Spinal cord (tissue), 10 donors: ENCODE results near the gene DGAT2. TPM values are rescaled to one million over a fixed set of nuclear protein-coding genes. Genes with fewer than 3 reads are reported as not detected.

Experiments
- DNase-seq, 6 donors: peaks; one replicate each; pipeline versions ENCODE4 v3.0.0 to v3.0.0-alpha.2; 2013 to 2015; ENCODE audit warnings: low spot score in 6 of 6, low read depth in 4 of 6
- H3K27ac ChIP-seq: one replicate; pipeline ENCODE4 v1.5.1; 2013; ENCODE audit warnings: low read depth, low read length, control low read depth
- H3K27me3 ChIP-seq: one replicate; pipeline ENCODE4 v1.6.1; 2013; ENCODE audit warnings: low read length; ENCODE audit not compliant: control insufficient read depth, insufficient read depth
- H3K36me3 ChIP-seq: one replicate; pipeline ENCODE4 v1.6.1; 2013; ENCODE audit warnings: low read length; ENCODE audit not compliant: control insufficient read depth, insufficient read depth
- H3K4me1 ChIP-seq: one replicate; pipeline ENCODE4 v1.6.1; 2013; ENCODE audit warnings: low read length; ENCODE audit not compliant: control insufficient read depth, insufficient read depth
- H3K4me3 ChIP-seq: one replicate; pipeline ENCODE4 v1.5.1; 2013; ENCODE audit warnings: low read depth, low read length, control low read depth
- H3K9me3 ChIP-seq: one replicate; pipeline ENCODE4 v1.6.1; 2013; ENCODE audit warnings: low read length; ENCODE audit not compliant: control insufficient read depth, insufficient read depth
- WGBS: methylation state at CpG from one replicate; pipeline ENCODE4 v1.1.5; 2013; ENCODE audit warnings: missing lambda C conversion rate; ENCODE audit not compliant: insufficient coverage; 5-methylcytosine and 5-hydroxymethylcytosine counted together
- polyA plus RNA-seq, 2 donors: library from polyadenylated mRNA; unstranded; fragments of 120-200 nt; gene quantifications; one replicate each; pipeline ENCODE4 v1.2.1, GENCODE V29; 2013; ENCODE audit not compliant: insufficient read length in 2 of 2
- small RNA-seq: library from RNA; depleted of rRNA; stranded (forward); fragments of <200 nt; gene quantifications from one replicate; pipeline ENCODE3, GENCODE V24; 2014; ENCODE audit warnings: low replicate concordance
- total RNA-seq, 2 donors: library from RNA; depleted of rRNA in 1 of 2; stranded (reverse); fragments of 120-200 nt in 1 of 2; fragments of >200 nt in 1 of 2; gene quantifications; one replicate each; pipeline versions ENCODE4 v1.2.3 to v1.2.4, GENCODE V29; 2013 to 2014
- donor health status: healthy.

DGAT2 gene
- total and polyA plus RNA-seq, 4 donors, result 5.1 to 6.4 (median 5.5) TPM

DNA sequence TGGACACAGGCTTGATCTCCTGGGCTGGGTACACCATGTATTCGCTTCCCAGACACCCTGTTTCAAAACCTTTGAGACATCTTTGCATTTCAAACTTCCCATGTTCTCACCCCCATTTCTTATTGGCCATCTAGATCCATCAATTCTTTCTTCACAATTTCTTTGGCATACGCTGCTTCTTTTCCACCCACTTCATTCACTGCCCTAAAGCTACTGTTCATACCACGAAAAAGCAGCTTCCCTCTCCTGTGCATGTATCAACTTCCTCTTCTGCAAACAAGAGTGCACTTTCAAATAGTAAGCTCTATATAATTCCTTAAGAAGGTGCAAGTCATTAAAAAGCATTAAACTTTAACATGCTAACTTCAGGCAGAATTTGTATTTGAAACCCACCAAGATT lies 67.8 kb downstream of the DGAT2 start:
- 81% methylated on average over 3 of the region's 3 CpGs for WGBS
- Histone ChIP-seq H3K4me1 (no peaks in the 10 kb centered on the region), H3K27me3 (no peaks in the 10 kb centered on the region), H3K27ac (no peak overlapping the region), H3K36me3 (no peaks in the 10 kb centered on the region), H3K4me3 (no peak overlapping the region), H3K9me3 (no peaks in the 10 kb centered on the region)
- no peak for DNase-seq

DNA sequence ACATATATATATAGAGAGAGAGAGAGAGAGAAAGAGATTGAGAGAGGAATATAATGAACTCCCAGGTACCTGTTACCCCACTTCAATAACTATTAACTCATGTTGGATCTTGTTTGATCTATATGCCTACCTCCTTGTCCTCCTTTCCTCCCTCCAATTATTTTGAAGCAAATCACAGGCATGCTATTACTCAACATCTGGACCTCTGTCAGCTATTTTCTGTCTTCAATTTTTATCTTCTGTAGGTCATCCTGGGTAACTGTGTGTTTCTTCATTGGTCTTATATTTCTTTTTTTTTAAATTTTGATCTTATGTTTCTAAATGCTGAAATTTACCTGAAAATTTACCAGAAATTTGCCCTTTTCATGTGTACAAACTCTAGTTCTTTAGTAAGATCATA lies 71.3 kb downstream of the DGAT2 start:
- Histone ChIP-seq H3K4me3 (no peak overlapping the region), H3K36me3 (no peaks in the 10 kb centered on the region), H3K27ac (no peak overlapping the region), H3K9me3 (no peaks in the 10 kb centered on the region), H3K4me1 (no peaks in the 10 kb centered on the region), H3K27me3 (no peaks in the 10 kb centered on the region)
- DNase-seq, result no peak

DNA sequence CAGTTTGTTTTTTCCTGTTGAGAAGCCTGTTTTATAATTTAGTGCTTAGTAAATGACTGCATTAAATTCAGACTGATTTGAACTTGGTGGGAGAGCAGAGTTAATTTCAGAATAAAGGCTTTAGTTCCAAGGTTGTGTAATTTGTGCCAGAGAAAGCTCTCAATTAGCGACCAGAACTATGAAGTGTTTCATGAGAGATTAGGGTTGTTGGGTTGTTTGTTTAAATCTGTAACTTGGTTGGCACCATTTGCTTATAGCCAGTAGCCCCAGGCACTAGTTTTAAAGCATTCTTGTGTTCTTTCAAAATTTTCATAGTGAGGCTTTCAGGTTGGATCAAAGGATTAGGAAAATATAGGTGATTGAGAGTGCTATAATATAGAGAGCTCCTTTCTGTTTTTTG lies 71.9 kb downstream of the DGAT2 start:
- H3K27me3 ChIP-seq, result no peaks in the 10 kb centered on the region
- WGBS, result 11% methylated on average over 1 of the region's 1 CpG
- no peaks in the 10 kb centered on the region for H3K36me3 ChIP-seq
- H3K4me1 ChIP-seq, result no peaks in the 10 kb centered on the region
- peak in 1 of 6 donors; percentile 1 for DNase-seq
- H3K9me3 ChIP-seq, result no peaks in the 10 kb centered on the region
- H3K4me3 ChIP-seq, result no peak overlapping the region
- no peak overlapping the region for H3K27ac ChIP-seq

DNA sequence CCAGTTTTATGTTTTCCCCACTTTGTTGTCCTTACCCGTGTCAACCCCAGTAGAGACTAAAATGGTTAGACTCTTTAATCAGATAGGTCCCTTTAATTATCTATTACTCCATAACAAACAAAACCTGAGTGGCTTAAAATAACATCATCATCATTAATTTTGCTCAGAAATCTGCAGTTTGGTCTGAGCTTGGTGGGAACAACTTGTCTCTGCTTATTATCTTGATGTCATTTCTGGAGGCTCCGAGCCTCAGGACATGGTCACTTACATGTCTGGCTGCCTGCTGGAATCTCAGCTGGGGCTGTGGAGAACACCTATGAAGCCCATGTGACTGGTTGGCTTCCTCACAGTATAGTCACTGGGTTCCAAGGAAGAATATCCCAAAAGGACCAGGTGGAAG lies 73.2 kb downstream of the DGAT2 start:
- Histone ChIP-seq H3K4me1 (no peaks in the 10 kb centered on the region), H3K27me3 (no peaks in the 10 kb centered on the region), H3K4me3 (no peak overlapping the region), H3K27ac (no peak overlapping the region), H3K36me3 (no peaks in the 10 kb centered on the region), H3K9me3 (no peaks in the 10 kb centered on the region)
- no peak for DNase-seq
- WGBS, result 82% methylated on average over 1 of the region's 2 CpGs

DNA sequence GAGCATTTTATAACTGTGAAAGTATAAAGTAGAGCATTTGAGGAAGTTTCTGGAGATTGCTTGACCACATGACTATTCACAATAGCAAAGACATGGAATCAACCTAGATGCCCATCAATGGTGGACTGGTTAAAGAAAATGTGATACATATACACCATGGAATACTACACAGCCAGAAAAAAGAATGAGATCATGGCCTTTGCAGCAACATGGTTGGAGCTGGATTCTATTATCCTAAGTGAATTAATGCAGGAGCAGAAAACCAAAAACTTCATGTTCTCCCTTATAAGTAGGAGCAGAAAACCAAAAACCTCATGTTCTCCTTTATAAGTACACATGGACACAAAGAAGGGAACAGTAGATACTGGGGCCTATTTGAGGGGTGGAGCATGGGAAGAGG lies 76.7 kb downstream of the DGAT2 start:
- Histone ChIP-seq H3K4me1 (no peaks in the 10 kb centered on the region), H3K9me3 (no peaks in the 10 kb centered on the region), H3K36me3 (no peaks in the 10 kb centered on the region), H3K4me3 (no peak overlapping the region), H3K27me3 (no peaks in the 10 kb centered on the region), H3K27ac (no peak overlapping the region)
- DNase-seq, result no peak

DNA sequence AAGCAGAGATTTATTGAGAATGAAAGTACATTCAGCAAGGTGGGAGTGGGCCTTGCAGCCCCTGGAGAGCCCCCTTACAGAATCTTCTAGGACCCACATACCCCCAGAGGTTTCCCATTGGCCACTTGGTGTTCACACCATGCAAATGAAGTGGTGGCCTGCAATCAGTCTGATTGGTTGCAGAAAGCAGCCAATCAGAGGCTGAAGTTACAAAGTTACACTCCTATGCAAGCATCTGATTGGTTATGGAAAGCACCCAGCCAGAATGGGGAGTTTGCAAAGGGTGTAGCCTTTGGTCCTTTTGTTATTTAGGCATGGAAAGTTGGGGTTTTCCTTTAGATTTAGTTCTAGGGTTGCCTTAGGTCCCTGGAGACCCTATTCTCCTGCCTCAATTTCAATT lies 81.3 kb downstream of the DGAT2 start:
- H3K27me3 ChIP-seq, result no peaks in the 10 kb centered on the region
- DNase-seq, result no peak
- no peaks in the 10 kb centered on the region for H3K4me1 ChIP-seq
- no peak overlapping the region for H3K27ac ChIP-seq
- no peaks in the 10 kb centered on the region for H3K9me3 ChIP-seq
- H3K4me3 ChIP-seq, result no peak overlapping the region
- no peaks in the 10 kb centered on the region for H3K36me3 ChIP-seq

DNA sequence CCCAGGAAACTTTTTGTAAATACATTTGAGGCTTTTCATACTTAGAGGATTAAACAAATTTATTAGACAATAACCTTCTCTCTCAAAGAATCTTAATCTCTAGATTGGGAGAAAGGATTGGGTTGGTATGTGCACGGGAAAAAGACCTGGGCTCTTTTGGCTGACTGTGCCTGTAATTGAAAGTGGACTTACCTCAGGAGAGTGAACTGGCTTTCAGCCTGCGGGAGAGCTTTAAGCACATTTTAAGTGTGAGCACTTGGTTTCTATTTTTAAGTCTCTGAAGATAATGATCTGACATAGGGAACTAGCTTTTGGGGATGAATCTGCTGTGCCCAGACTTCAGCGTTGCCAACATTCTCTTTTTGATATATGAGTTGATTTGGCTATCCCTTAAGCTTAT lies 82.2 kb downstream of the DGAT2 start:
- H3K4me1 ChIP-seq, result no peaks in the 10 kb centered on the region
- H3K27me3 ChIP-seq, result no peaks in the 10 kb centered on the region
- H3K4me3 ChIP-seq, result no peak overlapping the region
- peak in 1 of 6 donors; percentile 17 for DNase-seq
- no peaks in the 10 kb centered on the region for H3K9me3 ChIP-seq
- no peak overlapping the region for H3K27ac ChIP-seq
- WGBS, result 62% methylated on average over 2 of the region's 3 CpGs
- H3K36me3 ChIP-seq, result no peaks in the 10 kb centered on the region

Small RNAs within 50 kb of the gene (small RNA-seq; reads per million reads assigned to genes)
- gene RF00019, result not detected
- gene RN7SL786P, result not detected

Other genes starting within 250 kb of the DGAT2 start
- 10 to 100 TPM; 13.7 to 30.0 TPM for gene GDPD5, start 242.8 kb upstream of the DGAT2 start, total RNA-seq
- 10 to 100 TPM; 34.1 to 48.4 TPM for gene GDPD5, start 242.8 kb upstream of the DGAT2 start, polyA plus RNA-seq
- 100 to 1,000 TPM; 151 to 221 TPM for gene SERPINH1, start 206.5 kb upstream of the DGAT2 start, total RNA-seq
- 100 to 1,000 TPM in 1 of 2 donors, 10 to 100 TPM in 1; 85.1 to 145 TPM for gene SERPINH1, start 206.5 kb upstream of the DGAT2 start, polyA plus RNA-seq
- 10 to 100 TPM; 64.5 to 64.6 TPM for gene MAP6, start 99.7 kb upstream of the DGAT2 start, total RNA-seq
- gene MAP6, start 99.7 kb upstream of the DGAT2 start, polyA plus RNA-seq, result 100 to 1,000 TPM; 186 to 190 TPM
- gene MOGAT2, start 50.9 kb upstream of the DGAT2 start, total RNA-seq, result not detected
- under 1 TPM; 0.12 to 0.29 TPM for gene MOGAT2, start 50.9 kb upstream of the DGAT2 start, polyA plus RNA-seq
- gene UVRAG, start 46.4 kb downstream of the DGAT2 start, total RNA-seq, result 10 to 100 TPM; 23.5 to 40.8 TPM
- gene UVRAG, start 46.4 kb downstream of the DGAT2 start, polyA plus RNA-seq, result 10 to 100 TPM; 17.8 to 21.0 TPM